HG03175 (cell line): ENCODE results near the gene PDLIM7.
"Not testable (repeated sequence)": the region's sequence is repeated elsewhere in the genome, so short reads cannot be mapped to it uniquely, and the experiment has no call there.

Source experiments
- ATAC-seq: cut with Tn5 transposase; IDR thresholded peaks from one replicate; pipeline ENCODE4 v1.9.1; 2021; ENCODE audit warnings: mild to moderate bottlenecking, moderate library complexity; ENCODE audit not compliant: unreplicated experiment

PDLIM7 gene

GRCh38 chr5:177497292-177498012, at the start of gene PDLIM7:
Gene PDLIM7 (minus strand): TSS chr5:177497604. CDS start chr5:177496512, 1,092 bp downstream.
- peak; percentile 72 for ATAC-seq

- no peak for ATAC-seq
These were observed 48.9 kb upstream of the PDLIM7 start for GRCh38 chr5:177546258-177546741.

- no peak for ATAC-seq
These were observed 48.3 kb upstream of the PDLIM7 start for GRCh38 chr5:177545487-177546257.

- ATAC-seq: no peak
These were observed 45.5 kb upstream of the PDLIM7 start for GRCh38 chr5:177542816-177543465.

- no peak for ATAC-seq
These were observed 43.0 kb upstream of the PDLIM7 start for GRCh38 chr5:177540438-177540837.

GRCh38 chr5:177539411-177539810, 42.0 kb upstream of the PDLIM7 start:
- ATAC-seq: no peak

- no peak for ATAC-seq
These were observed 41.5 kb upstream of the PDLIM7 start for GRCh38 chr5:177538876-177539275.

GRCh38 chr5:177537389-177538361, 40.3 kb upstream of the PDLIM7 start:
- no peak for ATAC-seq

- no peak for ATAC-seq
These were observed 39.0 kb upstream of the PDLIM7 start for GRCh38 chr5:177536386-177536785.

GRCh38 chr5:177535125-177535524, 37.7 kb upstream of the PDLIM7 start:
- ATAC-seq: no peak

GRCh38 chr5:177534433-177534832, 37.0 kb upstream of the PDLIM7 start:
- not testable (repeated sequence) for ATAC-seq

GRCh38 chr5:177531209-177531940, 34.0 kb upstream of the PDLIM7 start:
- ATAC-seq: no peak

GRCh38 chr5:177530638-177531037, 33.2 kb upstream of the PDLIM7 start:
- no peak for ATAC-seq

GRCh38 chr5:177529247-177530203, 32.1 kb upstream of the PDLIM7 start:
- no peak for ATAC-seq

GRCh38 chr5:177528631-177529030, 31.2 kb upstream of the PDLIM7 start:
- ATAC-seq: no peak

- no peak for ATAC-seq
These were observed 30.2 kb upstream of the PDLIM7 start for GRCh38 chr5:177527595-177527994.

- no peak for ATAC-seq
These were observed 29.4 kb upstream of the PDLIM7 start for GRCh38 chr5:177526791-177527190.

- ATAC-seq: no peak
These were observed 28.8 kb upstream of the PDLIM7 start for GRCh38 chr5:177526191-177526590.
